RWPE2 (cell line): Measurements from ENCODE around the gene PSAPL1.

Experiments used
- ATAC-seq: fragments of 200-7000 bp; cut with Tn5 transposase; 3 replicates; pipeline ENCODE4 v1.9.1; 2021; ENCODE audit warnings: low read depth
- DNase-seq: peaks from one replicate; pipeline ENCODE4 v3.0.0-alpha.2; 2020; ENCODE audit warnings: low spot score
- H3K27ac ChIP-seq: fragments of 450-650 bp; 2 replicates; pipeline ENCODE4 v1.5.1; 2017; ENCODE audit warnings: mild to moderate bottlenecking; ENCODE audit not compliant: poor library complexity, severe bottlenecking
- H3K27me3 ChIP-seq: fragments of 250-450 bp; sonication (Bioruptor Pico); 2 replicates; pipeline ENCODE4 v1.5.1; 2021; ENCODE audit warnings: mild to moderate bottlenecking, moderate library complexity; ENCODE audit not compliant: insufficient read depth, poor library complexity, severe bottlenecking
- H3K36me3 ChIP-seq: fragments of 250-450 bp; sonication (Bioruptor Pico); 2 replicates; pipeline ENCODE4 v1.5.1; 2020; ENCODE audit warnings: low read depth, mild to moderate bottlenecking, moderate library complexity
- H3K4me1 ChIP-seq: fragments of 250-450 bp; sonication (Bioruptor Pico); 2 replicates; pipeline ENCODE4 v1.5.1; 2021; ENCODE audit warnings: mild to moderate bottlenecking, moderate library complexity; ENCODE audit not compliant: insufficient read depth, poor library complexity, severe bottlenecking
- H3K4me3 ChIP-seq: fragments of 250-450 bp; sonication (Bioruptor Pico); 2 replicates; pipeline ENCODE4 v1.5.1; 2021; ENCODE audit warnings: mild to moderate bottlenecking, moderate library complexity; ENCODE audit not compliant: severe bottlenecking
- H3K9me3 ChIP-seq: fragments of 250-450 bp; sonication (Bioruptor Pico); 2 replicates; pipeline ENCODE4 v1.5.1; 2021; ENCODE audit warnings: mild to moderate bottlenecking, moderate library complexity; ENCODE audit not compliant: severe bottlenecking
- TF ChIP-seq, protein P1 (sequence below): fragments of 450-650 bp; IDR thresholded peaks from one replicate; pipeline ENCODE4 v1.5.1; 2017; ENCODE audit warnings: mild to moderate bottlenecking, moderate library complexity; ENCODE audit not compliant: poor library complexity, severe bottlenecking

Gene PSAPL1

DNA sequence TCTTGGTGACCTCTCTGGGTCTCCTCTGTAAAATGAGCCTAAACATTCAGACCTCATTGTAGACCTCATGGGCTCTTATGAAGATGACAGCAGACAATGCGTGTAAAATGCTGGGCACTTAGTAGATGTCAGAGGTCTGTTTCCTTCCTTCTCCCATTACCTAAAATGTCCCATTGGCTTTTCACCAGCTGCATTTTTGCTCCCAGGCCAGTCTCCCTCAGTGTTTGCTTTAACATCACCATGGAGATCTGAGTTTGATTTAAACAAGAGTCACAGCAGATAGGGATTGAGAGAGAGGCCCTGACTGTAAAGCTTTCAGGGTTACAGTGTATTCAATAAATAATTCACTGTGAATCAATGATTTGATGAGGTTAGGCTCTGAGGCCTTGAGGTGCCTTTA is 24.3 kb downstream of the PSAPL1 start:
- Histone ChIP-seq H3K27ac (no peak overlapping the region), H3K36me3 (no peaks in the 10 kb centered on the region), H3K27me3 (no peaks in the 10 kb centered on the region), H3K4me3 (no peak overlapping the region), H3K4me1 (no peaks in the 10 kb centered on the region), H3K9me3 (peaks cover 3% of the 10 kb centered on the region)
- DNase-seq (no peak), ATAC-seq (no peak)
- TF ChIP-seq, protein P1, sequence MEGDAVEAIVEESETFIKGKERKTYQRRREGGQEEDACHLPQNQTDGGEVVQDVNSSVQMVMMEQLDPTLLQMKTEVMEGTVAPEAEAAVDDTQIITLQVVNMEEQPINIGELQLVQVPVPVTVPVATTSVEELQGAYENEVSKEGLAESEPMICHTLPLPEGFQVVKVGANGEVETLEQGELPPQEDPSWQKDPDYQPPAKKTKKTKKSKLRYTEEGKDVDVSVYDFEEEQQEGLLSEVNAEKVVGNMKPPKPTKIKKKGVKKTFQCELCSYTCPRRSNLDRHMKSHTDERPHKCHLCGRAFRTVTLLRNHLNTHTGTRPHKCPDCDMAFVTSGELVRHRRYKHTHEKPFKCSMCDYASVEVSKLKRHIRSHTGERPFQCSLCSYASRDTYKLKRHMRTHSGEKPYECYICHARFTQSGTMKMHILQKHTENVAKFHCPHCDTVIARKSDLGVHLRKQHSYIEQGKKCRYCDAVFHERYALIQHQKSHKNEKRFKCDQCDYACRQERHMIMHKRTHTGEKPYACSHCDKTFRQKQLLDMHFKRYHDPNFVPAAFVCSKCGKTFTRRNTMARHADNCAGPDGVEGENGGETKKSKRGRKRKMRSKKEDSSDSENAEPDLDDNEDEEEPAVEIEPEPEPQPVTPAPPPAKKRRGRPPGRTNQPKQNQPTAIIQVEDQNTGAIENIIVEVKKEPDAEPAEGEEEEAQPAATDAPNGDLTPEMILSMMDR = no peak

- TF ChIP-seq, protein P1 = no peak
- no peak overlapping the region for H3K4me3 ChIP-seq
- ATAC-seq = no peak
- DNase-seq = no peak
- no peak overlapping the region for H3K27ac ChIP-seq
- peaks cover 3% of the 10 kb centered on the region for H3K9me3 ChIP-seq
- H3K27me3 ChIP-seq = no peaks in the 10 kb centered on the region
- H3K36me3 ChIP-seq = no peaks in the 10 kb centered on the region
- H3K4me1 ChIP-seq = peaks cover 10% of the 10 kb centered on the region
Observed at GRCh38 chr4:7408166-7408565, 26.6 kb downstream of the PSAPL1 start.

DNA sequence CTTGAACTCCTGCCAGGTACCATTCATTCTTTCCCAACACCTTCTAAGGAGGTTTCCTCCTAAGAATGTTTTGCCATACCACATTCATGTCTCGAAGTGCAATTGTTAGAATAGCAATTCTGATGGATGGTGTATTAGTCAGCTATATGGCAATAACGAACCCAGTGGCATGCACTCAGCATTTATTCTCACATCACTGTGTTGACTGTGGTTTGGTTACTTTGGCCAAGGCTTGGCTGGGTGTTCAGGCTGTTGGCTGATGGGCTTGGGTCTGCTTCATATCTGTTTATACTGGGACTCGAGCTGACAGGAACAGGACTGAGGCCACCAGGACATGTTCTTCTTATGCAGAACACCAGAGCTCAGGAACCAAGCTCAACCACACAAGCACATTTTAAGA is 31.7 kb downstream of the PSAPL1 start:
- TF ChIP-seq, protein P1 = no peak
- Histone ChIP-seq H3K4me3 (no peak overlapping the region), H3K27ac (peak overlapping the region; percentile 50), H3K27me3 (no peaks in the 10 kb centered on the region), H3K36me3 (no peaks in the 10 kb centered on the region), H3K9me3 (no peaks in the 10 kb centered on the region), H3K4me1 (peaks cover 29% of the 10 kb centered on the region)
- DNase-seq (peak; percentile 21), ATAC-seq (peak; percentile 81)

DNA sequence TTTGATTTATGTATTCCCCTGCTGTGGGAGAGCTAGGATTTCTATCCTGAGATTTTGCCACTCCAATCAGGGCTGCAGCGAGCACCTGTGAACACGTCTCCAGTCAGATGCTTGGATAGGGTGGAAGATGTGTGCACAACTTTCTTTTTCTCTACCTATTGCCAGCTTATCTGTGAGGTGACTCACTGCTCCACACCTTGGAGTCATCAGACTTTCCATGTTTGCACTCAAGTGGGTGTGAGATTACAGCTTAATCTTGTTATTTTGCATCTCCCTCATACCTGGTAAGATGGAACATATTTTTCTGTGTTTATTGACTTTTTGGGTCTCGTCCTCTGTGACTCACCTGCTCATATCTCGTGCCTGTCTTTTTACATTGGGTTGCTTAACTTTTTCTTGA is 32.2 kb downstream of the PSAPL1 start:
- TF ChIP-seq, protein P1 = no peak
- peak; percentile 46 for DNase-seq
- no peaks in the 10 kb centered on the region for H3K27me3 ChIP-seq
- peak overlapping the region; percentile 50 for H3K27ac ChIP-seq
- H3K4me3 ChIP-seq = no peak overlapping the region
- peak; percentile 86 for ATAC-seq
- no peaks in the 10 kb centered on the region for H3K9me3 ChIP-seq
- H3K36me3 ChIP-seq = no peaks in the 10 kb centered on the region
- H3K4me1 ChIP-seq = peaks cover 33% of the 10 kb centered on the region

DNA sequence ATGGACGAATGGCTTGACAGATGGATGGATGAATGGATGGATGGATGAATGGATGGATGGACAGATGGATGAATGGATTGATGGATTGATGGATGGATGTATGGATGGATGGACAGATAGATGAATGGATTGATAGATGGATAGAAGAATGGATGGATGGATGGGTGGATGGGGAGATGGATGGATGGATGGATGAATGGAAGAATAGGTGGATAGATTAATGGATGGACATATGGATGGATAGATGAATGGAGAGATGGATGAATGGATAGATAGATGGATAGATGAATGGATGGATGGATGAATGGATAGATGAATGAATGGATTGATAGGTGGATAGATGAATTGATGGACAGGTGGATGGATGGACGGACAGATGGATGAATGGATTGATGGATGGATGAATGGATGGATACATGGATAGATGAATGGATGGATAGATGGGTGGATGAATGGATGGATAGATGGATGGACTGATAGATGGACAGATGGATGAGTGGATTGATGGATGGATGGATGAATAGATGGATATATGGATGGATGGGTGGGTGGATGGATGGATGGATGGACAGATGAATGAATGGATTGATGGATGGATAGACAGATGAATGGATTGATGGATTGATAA is 33.9 kb downstream of the PSAPL1 start:
- ATAC-seq (no peak), DNase-seq (no peak)
- no peak overlapping the region for H3K27ac ChIP-seq
- H3K36me3 ChIP-seq = no peaks in the 10 kb centered on the region
- no peak overlapping the region for H3K4me3 ChIP-seq
- no peaks in the 10 kb centered on the region for H3K9me3 ChIP-seq
- peaks cover 46% of the 10 kb centered on the region for H3K4me1 ChIP-seq
- no peaks in the 10 kb centered on the region for H3K27me3 ChIP-seq
- TF ChIP-seq, protein P1 = no peak
